Activated naive CD4-positive, alpha-beta T cell treated with anti-CD3 and anti-CD28 coated beads, Interleukin-2, amount 50 U/mL, for 24 hours (primary cell): ENCODE results near the gene NADK.
"Not testable (repeated sequence)": the region's sequence is repeated elsewhere in the genome, so short reads cannot be mapped to it uniquely, and the experiment has no call there.

Source experiments
- H3K27ac Mint-ChIP-seq: one replicate; pipeline ENCODE4 v1.8.0; 2021; ENCODE audit warnings: mild to moderate bottlenecking, mixed read lengths
- H3K27me3 Mint-ChIP-seq: one replicate; pipeline ENCODE4 v1.8.0; 2021; ENCODE audit warnings: mixed read lengths
- H3K36me3 Mint-ChIP-seq: one replicate; pipeline ENCODE4 v1.8.0; 2021; ENCODE audit warnings: mixed read lengths
- H3K4me1 Mint-ChIP-seq: one replicate; pipeline ENCODE4 v1.8.0; 2021; ENCODE audit warnings: mixed read lengths
- H3K4me3 Mint-ChIP-seq: one replicate; pipeline ENCODE4 v1.8.0; 2021; ENCODE audit warnings: mild to moderate bottlenecking, mixed read lengths
- H3K9me3 Mint-ChIP-seq: one replicate; pipeline ENCODE4 v1.8.0; 2021; ENCODE audit warnings: mixed read lengths

The NADK gene

DNA sequence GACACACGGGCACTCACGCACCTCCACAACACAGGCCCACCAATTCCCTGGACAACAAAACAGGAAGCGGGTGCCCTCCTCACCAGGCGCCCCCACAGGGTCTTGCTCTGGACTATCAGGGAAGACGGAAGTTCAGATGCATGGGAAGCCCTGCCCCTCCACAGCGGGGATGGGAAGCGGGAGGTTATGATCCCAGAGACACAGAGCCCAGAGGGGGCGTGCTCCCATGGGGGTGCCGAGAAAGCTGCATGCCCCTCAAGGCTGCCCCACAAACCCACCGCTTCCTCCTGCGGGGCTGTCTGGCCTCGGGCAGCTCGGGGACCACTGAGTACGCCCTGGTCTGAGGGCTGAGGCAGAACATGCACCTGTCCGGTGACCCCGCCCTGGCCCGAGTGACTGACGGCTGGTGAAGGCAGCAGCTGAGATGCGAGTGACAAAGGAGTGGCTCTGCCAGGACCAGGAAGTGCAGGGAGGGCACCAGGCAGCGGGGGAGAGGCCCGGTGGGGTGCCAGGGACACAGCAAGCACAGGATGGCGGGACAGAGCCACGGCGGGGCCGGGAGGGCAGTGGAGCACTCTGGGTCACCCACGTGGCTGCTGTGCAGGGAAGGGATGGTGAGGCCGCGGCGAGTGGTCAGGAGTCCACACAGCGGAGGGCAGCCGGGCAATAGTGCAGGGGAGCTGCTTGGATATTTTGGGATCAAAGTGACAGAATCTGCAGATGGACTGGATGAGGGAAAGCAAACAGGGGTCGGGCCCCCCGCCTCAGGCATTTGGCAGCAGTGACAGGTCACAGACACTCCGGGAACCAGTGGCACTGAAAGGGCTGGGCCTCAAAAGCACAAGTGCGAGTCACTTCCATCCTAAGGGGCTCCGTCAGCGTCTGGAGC lies 18.6 kb downstream of the NADK start:
- Mint-ChIP-seq H3K9me3 (no peaks in the 10 kb centered on the region), H3K4me1 (no peaks in the 10 kb centered on the region), H3K27me3 (no peaks in the 10 kb centered on the region), H3K27ac (no peak overlapping the region), H3K4me3 (no peak overlapping the region), H3K36me3 (peaks cover 7% of the 10 kb centered on the region)

- H3K4me3 Mint-ChIP-seq = no peak overlapping the region
- no peak overlapping the region for H3K27ac Mint-ChIP-seq
- H3K9me3 Mint-ChIP-seq = no peaks in the 10 kb centered on the region
- no peaks in the 10 kb centered on the region for H3K27me3 Mint-ChIP-seq
- no peaks in the 10 kb centered on the region for H3K4me1 Mint-ChIP-seq
- H3K36me3 Mint-ChIP-seq = peaks cover 5% of the 10 kb centered on the region
These were observed 19.4 kb downstream of the NADK start for GRCh38 chr1:1758692-1759455.

DNA sequence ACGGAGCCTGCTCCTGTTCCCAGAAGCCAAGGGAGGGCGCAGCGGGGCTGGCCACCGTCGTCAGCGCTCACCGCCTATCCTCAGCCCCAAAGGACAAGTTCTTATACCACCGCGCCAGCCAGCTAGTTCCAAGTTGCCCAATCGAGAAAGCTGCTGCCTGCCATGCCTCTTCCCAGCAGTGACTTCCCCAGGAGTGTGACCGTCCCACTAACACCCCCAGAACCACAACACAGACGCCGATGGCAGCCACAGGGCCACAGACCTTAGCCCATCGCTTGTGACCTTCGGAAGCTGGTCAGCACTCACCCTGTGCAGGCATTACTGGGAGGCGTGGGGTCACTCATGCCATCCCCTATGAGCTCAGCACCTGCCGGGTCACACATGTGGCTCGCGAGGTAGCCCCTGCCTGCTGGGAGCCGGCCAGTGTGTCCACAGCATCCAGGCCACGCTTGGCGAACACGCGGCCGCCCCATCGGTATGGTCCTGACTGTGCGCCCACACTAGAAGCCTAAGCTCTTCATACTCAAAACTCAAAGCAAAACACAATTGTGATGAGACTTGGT lies 20.1 kb downstream of the NADK start:
- Mint-ChIP-seq H3K27me3 (no peaks in the 10 kb centered on the region), H3K4me1 (no peaks in the 10 kb centered on the region), H3K4me3 (no peak overlapping the region), H3K36me3 (peaks cover 5% of the 10 kb centered on the region), H3K9me3 (no peaks in the 10 kb centered on the region), H3K27ac (no peak overlapping the region)

DNA sequence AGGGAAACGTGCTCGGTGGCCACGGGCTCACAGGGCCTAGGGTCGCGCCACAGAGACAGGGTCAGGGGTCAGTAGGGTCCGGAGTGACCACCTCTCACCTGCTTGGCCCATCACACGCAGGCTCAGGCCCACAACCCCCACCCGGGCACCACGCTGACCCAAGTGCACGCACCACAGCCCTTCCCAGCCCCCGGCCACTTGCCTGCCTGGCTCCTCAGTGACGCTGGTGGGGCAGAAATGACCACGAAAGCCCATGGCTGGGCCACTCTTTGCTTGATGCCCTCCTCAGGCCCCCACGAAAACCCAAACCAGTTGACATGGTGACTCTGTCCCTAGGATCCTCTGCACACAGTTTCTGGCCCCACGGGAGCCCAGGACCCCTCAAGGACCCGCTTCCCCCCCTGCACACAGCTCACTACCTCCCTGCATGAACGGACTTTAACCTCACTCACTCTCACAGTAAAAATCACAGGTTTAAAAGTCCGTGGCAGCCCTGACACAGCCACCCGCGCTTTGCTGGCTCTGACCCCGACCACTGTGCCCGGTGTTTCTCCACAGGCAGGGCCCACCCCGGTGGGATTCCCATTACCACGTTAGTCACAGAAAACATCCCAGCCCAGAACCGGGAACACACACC lies 20.7 kb downstream of the NADK start:
- H3K27ac Mint-ChIP-seq = no peak overlapping the region
- no peak overlapping the region for H3K4me3 Mint-ChIP-seq
- H3K36me3 Mint-ChIP-seq = peaks cover 5% of the 10 kb centered on the region
- no peaks in the 10 kb centered on the region for H3K9me3 Mint-ChIP-seq
- H3K27me3 Mint-ChIP-seq = no peaks in the 10 kb centered on the region
- no peaks in the 10 kb centered on the region for H3K4me1 Mint-ChIP-seq

GRCh38 chr1:1756661-1757421 lies 21.4 kb downstream of the NADK start:
- Mint-ChIP-seq H3K4me1 (no peaks in the 10 kb centered on the region), H3K9me3 (no peaks in the 10 kb centered on the region), H3K36me3 (peaks cover 5% of the 10 kb centered on the region), H3K27ac (no peak overlapping the region), H3K27me3 (no peaks in the 10 kb centered on the region), H3K4me3 (no peak overlapping the region)

DNA sequence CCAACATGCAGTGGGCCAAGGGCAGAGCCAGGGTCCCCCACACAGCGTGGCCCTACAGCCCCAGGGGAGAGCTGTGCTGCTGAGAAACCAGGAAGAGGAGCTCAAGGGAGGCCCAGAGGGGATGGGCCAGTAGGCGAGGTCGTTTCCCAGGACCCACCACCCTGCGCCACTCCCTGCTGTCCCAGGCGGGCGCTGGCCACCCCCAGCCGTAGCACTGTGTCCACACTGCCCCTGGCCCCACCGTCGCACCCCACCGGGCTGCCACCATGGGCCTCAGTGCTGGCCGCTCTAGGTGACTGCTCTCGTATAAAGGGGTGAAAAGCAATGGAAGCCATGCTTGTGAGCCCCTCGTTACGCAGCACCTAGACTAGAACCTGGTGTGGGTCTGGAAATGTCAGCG lies 22.4 kb downstream of the NADK start:
- Mint-ChIP-seq H3K36me3 (peaks cover 2% of the 10 kb centered on the region), H3K9me3 (no peaks in the 10 kb centered on the region), H3K27ac (no peak overlapping the region), H3K27me3 (no peaks in the 10 kb centered on the region), H3K4me1 (no peaks in the 10 kb centered on the region), H3K4me3 (no peak overlapping the region)

DNA sequence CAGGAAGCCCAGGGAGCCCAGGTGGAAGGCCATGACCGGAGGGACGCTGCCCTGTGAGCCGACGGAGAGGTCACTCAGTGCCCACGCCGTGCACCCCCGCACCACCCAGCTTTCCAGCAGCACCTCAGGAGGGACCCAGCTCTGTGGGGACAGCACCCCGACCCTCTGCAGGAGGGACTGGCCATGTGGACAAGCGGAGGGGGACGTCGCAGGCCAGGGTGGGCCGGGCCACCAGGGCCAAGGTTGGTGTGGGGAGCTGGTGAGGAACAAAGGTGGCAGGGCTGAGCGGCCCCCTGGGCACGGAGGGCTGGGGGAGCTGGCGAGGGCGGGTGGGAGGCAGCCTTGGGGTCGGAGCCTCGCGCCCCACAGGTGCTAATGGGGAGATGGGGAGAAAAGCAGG lies 22.8 kb downstream of the NADK start:
- H3K9me3 Mint-ChIP-seq = no peaks in the 10 kb centered on the region
- peaks cover 2% of the 10 kb centered on the region for H3K36me3 Mint-ChIP-seq
- no peak overlapping the region for H3K27ac Mint-ChIP-seq
- H3K4me1 Mint-ChIP-seq = no peaks in the 10 kb centered on the region
- H3K4me3 Mint-ChIP-seq = no peak overlapping the region
- no peaks in the 10 kb centered on the region for H3K27me3 Mint-ChIP-seq

- Mint-ChIP-seq H3K4me3 (no peak overlapping the region), H3K36me3 (peaks cover 1% of the 10 kb centered on the region), H3K4me1 (peaks cover 3% of the 10 kb centered on the region), H3K27me3 (no peaks in the 10 kb centered on the region), H3K9me3 (no peaks in the 10 kb centered on the region), H3K27ac (no peak overlapping the region)
These were observed 24.0 kb downstream of the NADK start for GRCh38 chr1:1754051-1754815.

- Mint-ChIP-seq H3K9me3 (no peaks in the 10 kb centered on the region), H3K4me3 (no peak overlapping the region), H3K27ac (no peak overlapping the region), H3K36me3 (peaks cover 1% of the 10 kb centered on the region), H3K4me1 (peaks cover 4% of the 10 kb centered on the region), H3K27me3 (no peaks in the 10 kb centered on the region)
These were observed 24.7 kb downstream of the NADK start for GRCh38 chr1:1753607-1754005.

DNA sequence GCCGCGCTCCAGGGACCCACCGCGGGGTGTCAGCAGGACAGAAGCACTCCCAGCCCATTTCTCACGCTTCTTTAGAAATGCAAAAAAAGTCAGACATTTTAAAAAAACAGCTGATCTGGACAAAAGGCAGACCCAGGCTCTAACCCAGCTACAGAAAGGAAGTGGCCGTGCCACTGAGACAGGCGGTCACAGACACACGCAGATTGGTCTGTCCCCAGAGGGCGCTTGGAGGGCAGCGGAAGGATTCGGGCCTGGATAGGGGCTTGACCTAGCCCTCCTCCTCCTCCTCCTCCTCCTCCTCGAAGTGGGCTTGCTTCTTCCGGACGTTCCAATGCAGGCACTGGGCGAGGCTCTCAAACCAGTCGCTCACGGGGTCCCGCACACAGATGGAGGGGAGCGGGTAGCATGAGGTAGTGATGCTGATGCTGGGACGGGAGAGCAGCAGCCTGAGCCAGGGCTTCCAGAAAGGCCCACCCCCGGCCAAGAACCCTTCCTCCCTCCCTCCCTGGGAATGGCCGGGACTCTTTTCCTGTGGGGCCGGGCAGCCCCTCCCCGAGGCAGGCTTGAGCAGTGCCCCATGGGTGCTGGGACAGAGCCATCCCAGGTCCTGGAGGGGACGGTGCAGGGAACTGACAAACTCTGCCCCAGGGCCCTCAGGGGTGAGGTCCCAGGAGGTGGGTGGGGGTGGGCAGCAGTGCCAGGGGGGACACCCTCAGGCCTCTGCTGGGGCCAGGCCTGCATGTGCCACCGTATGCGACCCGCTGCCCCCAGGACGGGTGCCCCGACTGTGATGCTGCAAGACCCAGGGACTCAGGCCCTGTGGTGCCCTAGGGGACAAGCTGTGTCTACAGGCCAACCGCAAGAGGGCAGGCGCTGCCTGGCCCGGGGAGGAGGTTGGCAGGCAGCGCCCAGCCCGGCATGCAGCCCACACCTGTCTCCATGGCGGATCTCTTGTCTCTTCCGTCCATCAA lies 25.3 kb downstream of the NADK start:
- Mint-ChIP-seq H3K36me3 (peaks cover 1% of the 10 kb centered on the region), H3K9me3 (no peaks in the 10 kb centered on the region), H3K27me3 (no peaks in the 10 kb centered on the region), H3K27ac (no peak overlapping the region), H3K4me1 (peaks cover 4% of the 10 kb centered on the region), H3K4me3 (no peak overlapping the region)

DNA sequence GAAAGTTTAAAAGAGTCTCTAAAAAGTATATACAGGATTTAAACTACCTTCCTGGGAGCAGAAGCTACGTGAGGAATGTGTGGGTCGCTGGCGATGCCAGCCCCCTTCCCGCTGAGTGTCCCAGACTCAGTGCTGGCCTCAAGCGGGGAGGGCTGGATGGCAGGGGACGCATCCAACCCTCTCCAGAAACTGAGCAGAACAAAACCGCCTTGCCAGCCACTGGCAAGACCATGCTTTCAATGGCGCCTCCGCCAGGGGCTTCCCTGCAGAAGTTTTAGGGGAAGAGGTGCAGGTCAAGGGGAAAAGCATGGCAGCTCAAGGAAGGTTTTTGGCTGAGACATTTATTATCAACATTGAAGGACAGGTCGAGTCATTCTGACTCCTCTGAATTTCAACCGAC lies 26.1 kb downstream of the NADK start:
- Mint-ChIP-seq H3K27ac (no peak overlapping the region), H3K4me1 (peaks cover 4% of the 10 kb centered on the region), H3K27me3 (no peaks in the 10 kb centered on the region), H3K36me3 (peaks cover 1% of the 10 kb centered on the region), H3K9me3 (no peaks in the 10 kb centered on the region), H3K4me3 (no peak overlapping the region)

DNA sequence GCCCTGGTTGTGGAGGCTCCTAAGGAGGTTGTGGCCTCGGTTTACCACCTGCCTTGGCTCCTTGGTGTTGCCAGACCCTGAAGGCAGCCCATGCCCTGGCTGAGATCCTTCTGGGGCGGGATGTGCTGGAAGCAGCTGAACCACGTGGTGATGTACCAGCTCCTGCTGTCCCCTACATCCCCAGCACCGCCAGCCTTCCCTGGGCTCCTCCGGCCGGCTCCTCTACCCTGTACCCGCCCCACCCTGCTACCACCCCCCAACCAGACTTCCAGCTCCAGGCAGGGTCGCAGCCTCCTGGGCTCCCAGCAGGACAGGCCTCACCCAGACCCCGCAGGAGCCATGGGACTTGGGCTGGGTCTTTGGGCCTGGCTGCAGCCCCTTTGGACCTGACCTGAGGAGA lies 28.3 kb downstream of the NADK start:
- not testable (repeated sequence) for H3K9me3 Mint-ChIP-seq, H3K4me3 Mint-ChIP-seq, H3K4me1 Mint-ChIP-seq, H3K36me3 Mint-ChIP-seq, H3K27ac Mint-ChIP-seq, H3K27me3 Mint-ChIP-seq

GRCh38 chr1:1748686-1749321 lies 29.5 kb downstream of the NADK start:
- Mint-ChIP-seq H3K27me3 (no peaks in the 10 kb centered on the region), H3K4me1 (peaks cover 4% of the 10 kb centered on the region), H3K9me3 (no peaks in the 10 kb centered on the region), H3K4me3 (peak overlapping the region; percentile 15), H3K36me3 (no peaks in the 10 kb centered on the region), H3K27ac (no peak overlapping the region)
